Gastroesophageal sphincter (tissue), 3 donors: Measurements from ENCODE around the gene DCUN1D1.

Experiments used
- CTCF ChIP-seq, 4 experiments: fragments of 200-600 bp in 2 of 4; fragments of 450-650 bp in 2 of 4; sonication (generic) in 1 of 4; IDR thresholded peaks; one replicate each; pipeline ENCODE4 v1.5.1; 2017 to 2019; ENCODE audit warnings: antibody characterized with exemption in 4 of 4, mild to moderate bottlenecking in 2 of 4, moderate library complexity in 2 of 4
- POLR2A ChIP-seq, 2 donors: fragments of 450-650 bp; IDR thresholded peaks; one replicate each; pipeline ENCODE4 v1.6.1; 2017; ENCODE audit warnings: antibody characterized with exemption in 2 of 2, mild to moderate bottlenecking in 2 of 2, moderate library complexity in 1 of 2

GRCh38 chr3:182969277-182969676 lies 11.1 kb downstream of the DCUN1D1 start:
- TF ChIP-seq CTCF (IDR thresholded peaks at IDR 0.05), result no peak
- no peak for TF ChIP-seq POLR2A (IDR thresholded peaks at IDR 0.05)
